Measurements from ENCODE around the gene PCSK6.

The PCSK6 gene

GRCh38 chr15:101450403-101451265 lies 38.9 kb downstream of the PCSK6 start:
- Histone ChIP-seq H3K27me3 (ENCODE audit: insufficient read depth, poor library complexity, severe bottlenecking) (no peaks in the 10 kb centered on the region), H3K27ac (replicated peaks) (no peak overlapping the region), H3K4me3 (replicated peaks; ENCODE audit: insufficient read depth, low read length) (no peak overlapping the region)
- no peak for TF ChIP-seq SPI1 (IDR thresholded peaks at IDR 0.05; ENCODE audit: borderline replicate concordance, low read depth)
- TF ChIP-seq REST (IDR thresholded peaks at IDR 0.05; ENCODE audit: insufficient replicate concordance, low read depth): no peak
- TF ChIP-seq CTCF (IDR thresholded peaks at IDR 0.05; ENCODE audit: insufficient read depth, low read length): no peak
- TF ChIP-seq POLR2AphosphoS5 (IDR thresholded peaks at IDR 0.05; ENCODE audit: low read depth): no peak
- TF ChIP-seq GABPA (IDR thresholded peaks at IDR 0.05; ENCODE audit: low read depth): no peak
- DNase-seq (ENCODE audit: low read depth in 1 of 2, low spot score in 1 of 2): no peak

GRCh38 chr15:101449471-101450402 lies 39.8 kb downstream of the PCSK6 start:
- H3K27ac ChIP-seq (replicated peaks): no peak overlapping the region

More at GRCh38 chr15:101449471-101450402, 39.8 kb downstream of the PCSK6 start:
- TF ChIP-seq REST (IDR thresholded peaks at IDR 0.05; ENCODE audit: insufficient replicate concordance, low read depth) (no peak), POLR2AphosphoS5 (IDR thresholded peaks at IDR 0.05; ENCODE audit: low read depth) (no peak), SPI1 (IDR thresholded peaks at IDR 0.05; ENCODE audit: borderline replicate concordance, low read depth) (no peak), GABPA (IDR thresholded peaks at IDR 0.05; ENCODE audit: low read depth) (no peak), CTCF (IDR thresholded peaks at IDR 0.05; ENCODE audit: insufficient read depth, low read length) (no peak)
- no peak overlapping the region for H3K4me3 ChIP-seq (replicated peaks; ENCODE audit: insufficient read depth, low read length)
- H3K27me3 ChIP-seq (ENCODE audit: insufficient read depth, poor library complexity, severe bottlenecking): no peaks in the 10 kb centered on the region
- no peak for DNase-seq (ENCODE audit: low read depth in 1 of 2, low spot score in 1 of 2)

All from HL-60 (cell line).